Prostate gland (tissue), 2 donors: ENCODE results near the gene SLAIN2. TPM values are rescaled to one million over a fixed set of nuclear protein-coding genes. Genes with fewer than 3 reads are reported as not detected.

Source experiments
- DNase-seq: peaks from one replicate; pipeline ENCODE4 v3.0.0-alpha.2; 2019; ENCODE audit warnings: low spot score
- H3K27ac ChIP-seq, 2 donors: fragments of 200-600 bp; sonication (generic); 2 replicates each; pipeline ENCODE4 v1.5.1; 2017 to 2019
- H3K27me3 ChIP-seq: fragments of 200-600 bp; sonication (generic); replicated peaks from 2 replicates; pipeline ENCODE4 v1.5.1; 2019; ENCODE audit not compliant: insufficient read depth
- H3K36me3 ChIP-seq, 2 donors: fragments of 200-600 bp; sonication (generic); 1 replicate in 1 of 2; 2 replicates in 1 of 2; pipeline versions ENCODE4 v1.5.1 to v1.8.1; 2017 to 2019
- H3K4me1 ChIP-seq: fragments of 200-600 bp; sonication (generic); replicated peaks from 2 replicates; pipeline ENCODE4 v1.5.1; 2019
- H3K4me3 ChIP-seq, 2 donors: fragments of 200-600 bp; sonication (generic); 2 replicates each; pipeline ENCODE4 v1.5.1; 2017 to 2019
- H3K9me3 ChIP-seq: fragments of 200-600 bp; sonication (generic); 2 replicates; pipeline ENCODE4 v1.5.1; 2017
- POLR2A ChIP-seq: fragments of 450-650 bp; IDR thresholded peaks from one replicate; pipeline ENCODE4 v1.6.1; 2016; ENCODE audit warnings: antibody characterized with exemption, mild to moderate bottlenecking
- POLR2AphosphoS5 ChIP-seq: sonication (generic); formaldehyde crosslinking; IDR thresholded peaks from one replicate; pipeline ENCODE4 v1.6.1; 2017; ENCODE audit warnings: antibody characterized with exemption
- WGBS: methylation state at CpG from one replicate; pipeline ENCODE4 v1.1.5; 2018; 5-methylcytosine and 5-hydroxymethylcytosine counted together
- intact Hi-C: fragments of 100-400 bp; cut with DNase I; formaldehyde crosslinking; loops from one replicate; pipeline ENCODE4 v1.14.2; 2022
- total RNA-seq, 2 donors: library from RNA; depleted of rRNA; stranded (reverse); fragments of >200 nt; gene quantifications; one replicate each; pipeline ENCODE4 v1.1.0, GENCODE V29; 2016
- TF ChIP-seq, protein P1 (sequence below), 4 experiments: fragments of 200-600 bp in 2 of 4; fragments of 450-650 bp in 2 of 4; sonication (generic) in 2 of 4; IDR thresholded peaks; 1 replicate in 3 of 4; 2 replicates in 1 of 4; pipeline ENCODE4 v1.5.1; 2016 to 2019; ENCODE audit warnings: antibody characterized with exemption in 4 of 4, mild to moderate bottlenecking in 2 of 4, moderate library complexity in 2 of 4

SLAIN2 gene
- total RNA-seq, 2 donors from 2014 or later, result 95.1 to 119 TPM

DNA sequence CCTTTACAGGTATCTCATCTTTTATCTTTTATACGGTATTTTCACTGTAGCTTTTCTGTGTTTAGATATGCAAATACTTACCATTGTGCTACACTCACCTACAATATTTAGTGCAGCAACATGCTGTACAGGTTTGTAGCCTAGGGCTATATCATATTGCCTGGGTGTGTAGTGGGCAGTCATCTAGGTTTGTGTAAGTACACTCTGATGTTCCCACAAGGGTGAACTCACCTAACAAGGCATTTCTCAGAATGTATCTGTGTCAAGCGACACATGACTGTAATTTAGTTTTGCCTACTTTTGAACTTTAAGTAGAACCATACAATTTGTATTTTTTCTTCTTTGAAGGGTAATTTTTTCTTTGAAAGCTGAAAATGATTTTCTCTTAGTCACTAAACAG is 87.6 kb downstream of the SLAIN2 start:
- WGBS, result 90% methylated on average over 2 of the region's 2 CpGs

DNA sequence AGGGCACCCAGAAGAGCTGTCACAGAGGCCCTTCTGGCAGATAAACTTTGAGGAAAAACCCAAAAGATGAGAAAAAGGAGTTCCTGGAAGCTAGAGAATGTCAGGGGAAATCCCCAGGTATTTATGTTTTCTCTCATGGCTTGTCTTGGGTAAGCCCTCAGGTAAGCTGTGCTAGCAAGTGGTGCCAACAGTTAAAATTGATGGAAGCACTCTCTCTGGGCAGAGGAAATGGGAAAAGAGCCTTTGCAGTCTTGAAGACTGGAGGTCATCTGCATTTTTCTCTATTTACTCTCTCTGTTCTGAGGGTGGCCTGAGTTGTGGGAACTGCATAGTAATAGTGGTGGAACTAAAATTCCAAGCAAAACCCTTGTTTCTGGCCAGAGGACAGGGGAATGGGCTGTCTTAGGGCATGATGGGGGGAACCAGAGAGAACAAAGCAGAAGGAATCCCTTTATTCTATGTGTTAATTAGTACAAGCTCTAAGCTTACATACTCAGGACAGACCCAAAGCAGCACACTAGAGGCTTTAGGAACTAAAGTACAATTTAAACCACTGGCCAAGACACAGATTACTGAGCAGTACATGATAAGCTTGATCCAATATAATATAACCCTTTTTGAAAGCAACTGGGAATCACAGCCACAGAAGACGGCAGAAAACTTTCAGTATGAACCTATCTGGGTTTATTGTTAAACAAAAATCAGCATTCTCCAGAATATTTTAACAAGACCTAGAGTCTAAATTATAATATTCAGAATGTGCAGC is 88.6 kb downstream of the SLAIN2 start:
- WGBS, result 74% methylated on average over 1 of the region's 1 CpG
- DNase-seq, result no peak
- H3K4me1 ChIP-seq, result no peaks in the 10 kb centered on the region
- intact Hi-C loops, result no loop called here
- TF ChIP-seq POLR2AphosphoS5 (no peak), POLR2A (no peak)
- TF ChIP-seq, protein P1, sequence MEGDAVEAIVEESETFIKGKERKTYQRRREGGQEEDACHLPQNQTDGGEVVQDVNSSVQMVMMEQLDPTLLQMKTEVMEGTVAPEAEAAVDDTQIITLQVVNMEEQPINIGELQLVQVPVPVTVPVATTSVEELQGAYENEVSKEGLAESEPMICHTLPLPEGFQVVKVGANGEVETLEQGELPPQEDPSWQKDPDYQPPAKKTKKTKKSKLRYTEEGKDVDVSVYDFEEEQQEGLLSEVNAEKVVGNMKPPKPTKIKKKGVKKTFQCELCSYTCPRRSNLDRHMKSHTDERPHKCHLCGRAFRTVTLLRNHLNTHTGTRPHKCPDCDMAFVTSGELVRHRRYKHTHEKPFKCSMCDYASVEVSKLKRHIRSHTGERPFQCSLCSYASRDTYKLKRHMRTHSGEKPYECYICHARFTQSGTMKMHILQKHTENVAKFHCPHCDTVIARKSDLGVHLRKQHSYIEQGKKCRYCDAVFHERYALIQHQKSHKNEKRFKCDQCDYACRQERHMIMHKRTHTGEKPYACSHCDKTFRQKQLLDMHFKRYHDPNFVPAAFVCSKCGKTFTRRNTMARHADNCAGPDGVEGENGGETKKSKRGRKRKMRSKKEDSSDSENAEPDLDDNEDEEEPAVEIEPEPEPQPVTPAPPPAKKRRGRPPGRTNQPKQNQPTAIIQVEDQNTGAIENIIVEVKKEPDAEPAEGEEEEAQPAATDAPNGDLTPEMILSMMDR (IDR thresholded peaks at IDR 0.05), result no peak
- H3K27me3 ChIP-seq, result no peaks in the 10 kb centered on the region
- H3K27ac ChIP-seq, result no peak overlapping the region
- H3K36me3 ChIP-seq, result no peaks in the 10 kb centered on the region
- no peak overlapping the region for H3K4me3 ChIP-seq
- no peaks in the 10 kb centered on the region for H3K9me3 ChIP-seq

More for the DNA sequence above, 87.6 kb downstream of the SLAIN2 start:
- Histone ChIP-seq H3K4me3 (no peak overlapping the region), H3K27ac (no peak overlapping the region), H3K4me1 (no peaks in the 10 kb centered on the region), H3K9me3 (no peaks in the 10 kb centered on the region), H3K27me3 (no peaks in the 10 kb centered on the region), H3K36me3 (no peaks in the 10 kb centered on the region)
- no peak for DNase-seq
- TF ChIP-seq POLR2A (no peak), POLR2AphosphoS5 (no peak)
- TF ChIP-seq, protein P1 (IDR thresholded peaks at IDR 0.05), result no peak
- intact Hi-C loops, result no loop called here

DNA sequence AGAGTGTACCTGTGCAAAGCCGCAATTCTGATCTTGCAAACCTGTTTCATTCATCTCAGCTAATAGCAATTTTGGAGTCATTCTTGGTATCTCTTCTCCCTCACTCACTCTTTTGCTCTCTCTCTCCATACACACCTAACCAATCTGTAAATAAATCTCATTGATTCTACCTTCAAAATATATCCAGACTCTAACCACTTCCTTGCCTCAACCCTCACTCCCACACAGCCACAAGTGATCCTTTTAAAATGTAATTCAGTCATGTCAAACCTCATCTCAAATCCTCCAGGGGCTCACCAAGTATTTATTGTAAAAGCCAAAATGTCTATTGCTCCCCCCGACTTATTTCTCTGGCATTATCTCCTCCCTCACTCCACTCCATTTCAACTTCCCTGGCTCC is 90.1 kb downstream of the SLAIN2 start:
- TF ChIP-seq POLR2A (no peak), POLR2AphosphoS5 (no peak)
- TF ChIP-seq, protein P1 (IDR thresholded peaks at IDR 0.05), result no peak
- no peak overlapping the region for H3K27ac ChIP-seq
- no peaks in the 10 kb centered on the region for H3K4me1 ChIP-seq
- intact Hi-C loops, result no loop called here
- no peak overlapping the region for H3K4me3 ChIP-seq
- DNase-seq, result no peak
- 74% methylated on average over 2 of the region's 2 CpGs for WGBS
- no peaks in the 10 kb centered on the region for H3K27me3 ChIP-seq
- H3K9me3 ChIP-seq, result no peaks in the 10 kb centered on the region
- H3K36me3 ChIP-seq, result no peaks in the 10 kb centered on the region

DNA sequence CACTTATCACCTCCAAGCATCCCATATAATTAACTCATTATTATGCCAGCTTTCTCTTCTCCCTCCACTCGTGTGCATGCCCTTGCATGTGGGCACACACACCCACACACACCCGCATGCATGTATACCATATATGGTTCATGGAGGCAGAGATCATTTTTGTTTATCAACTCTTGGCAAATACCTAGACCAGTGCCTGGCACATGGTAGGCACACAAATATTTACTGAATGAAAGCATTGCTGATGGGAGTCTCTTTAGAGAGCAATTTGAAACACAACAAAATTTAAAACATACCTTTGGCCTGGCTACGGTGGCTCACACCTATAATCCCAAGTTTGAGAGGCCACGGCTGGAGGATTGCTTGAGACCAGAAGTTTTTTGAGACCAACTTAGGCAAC is 90.7 kb downstream of the SLAIN2 start:
- H3K4me3 ChIP-seq, result no peak overlapping the region
- H3K27ac ChIP-seq, result no peak overlapping the region
- H3K36me3 ChIP-seq, result no peaks in the 10 kb centered on the region
- H3K27me3 ChIP-seq, result no peaks in the 10 kb centered on the region
- DNase-seq, result no peak
- TF ChIP-seq POLR2AphosphoS5 (no peak), POLR2A (no peak)
- TF ChIP-seq, protein P1 (IDR thresholded peaks at IDR 0.05), result no peak
- H3K4me1 ChIP-seq, result no peaks in the 10 kb centered on the region
- no peaks in the 10 kb centered on the region for H3K9me3 ChIP-seq
- intact Hi-C loops, result no loop called here
- 61% methylated on average over 4 of the region's 4 CpGs for WGBS

DNA sequence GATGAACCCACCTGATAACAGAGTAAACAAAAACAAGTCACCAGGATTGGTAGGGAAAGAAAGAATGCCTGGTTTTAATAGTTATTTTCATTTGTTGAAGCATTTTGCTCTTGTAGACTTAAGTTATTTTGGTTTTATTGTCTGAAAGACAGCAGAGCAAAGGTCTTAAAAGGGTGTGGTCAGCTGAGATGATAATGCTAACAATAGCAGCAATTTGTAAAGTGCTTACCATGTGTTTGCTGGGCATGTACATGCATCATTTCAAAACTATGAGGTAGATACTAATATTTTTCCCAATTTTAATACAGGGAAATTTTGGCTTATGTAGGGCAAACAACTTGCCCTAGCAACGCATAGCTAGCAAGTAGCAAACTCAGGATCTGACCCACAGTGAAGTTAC is 95.0 kb downstream of the SLAIN2 start:
- no peaks in the 10 kb centered on the region for H3K36me3 ChIP-seq
- TF ChIP-seq POLR2A (no peak), POLR2AphosphoS5 (no peak)
- TF ChIP-seq, protein P1 (IDR thresholded peaks at IDR 0.05), result no peak
- no peaks in the 10 kb centered on the region for H3K9me3 ChIP-seq
- intact Hi-C loops, result no loop called here
- H3K27ac ChIP-seq, result no peak overlapping the region
- WGBS, result 90% methylated on average over 1 of the region's 1 CpG
- H3K4me1 ChIP-seq, result no peaks in the 10 kb centered on the region
- no peaks in the 10 kb centered on the region for H3K27me3 ChIP-seq
- no peak for DNase-seq
- H3K4me3 ChIP-seq, result no peak overlapping the region
